HG02798 (cell line): ENCODE data around the gene PLA2G12A.
A peak's percentile ranks its signal among the peaks of the same experiment; 100 is the strongest.
"Not testable (repeated sequence)": the region's sequence is repeated elsewhere in the genome, so short reads cannot be mapped to it uniquely, and the experiment has no call there.

Experiments used
- ATAC-seq: cut with Tn5 transposase; IDR thresholded peaks from one replicate; pipeline ENCODE4 v1.9.1; 2021; ENCODE audit warnings: mild to moderate bottlenecking; ENCODE audit not compliant: unreplicated experiment, poor library complexity

Gene PLA2G12A

DNA sequence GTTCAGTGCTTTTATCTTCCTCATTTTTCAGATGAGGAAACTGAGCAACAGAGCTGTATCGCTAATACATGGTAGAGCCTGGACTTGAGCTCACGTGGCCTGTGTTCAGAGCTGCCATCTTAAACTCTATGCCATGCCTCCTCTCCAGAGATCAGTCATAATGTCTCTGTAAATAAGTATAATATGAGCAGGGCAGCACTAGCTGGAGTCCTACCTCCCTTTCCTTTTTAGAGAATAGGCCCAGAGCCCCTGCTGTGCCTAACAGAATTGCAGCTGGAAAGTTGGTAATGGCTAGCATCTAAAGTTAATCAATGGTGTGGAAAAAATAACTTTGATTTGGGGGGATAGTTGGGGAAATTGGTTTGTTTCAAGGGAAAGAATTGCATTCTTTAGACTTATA lies 47.0 kb downstream of the PLA2G12A start:
- ATAC-seq: no peak

DNA sequence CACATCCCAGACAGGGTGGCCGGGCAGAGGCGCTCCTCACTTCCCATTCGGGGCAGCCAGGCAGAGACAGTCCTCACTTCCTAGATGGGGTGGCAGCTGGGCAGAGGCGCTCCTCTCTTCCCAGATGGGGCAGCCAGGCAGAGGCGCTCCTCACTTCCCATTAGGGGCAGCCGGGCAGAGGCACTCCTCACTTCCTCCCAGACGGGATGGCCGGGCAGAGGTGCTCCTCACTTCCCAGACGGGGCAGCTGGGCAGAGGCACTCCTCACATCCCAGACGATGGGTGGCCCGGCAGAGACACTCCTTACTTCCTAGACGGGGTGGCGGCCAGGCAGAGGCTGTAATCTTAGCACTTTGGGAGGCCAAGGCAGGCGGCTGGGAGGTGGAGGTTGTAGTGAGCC lies 50.9 kb downstream of the PLA2G12A start:
- ATAC-seq: not testable (repeated sequence)

DNA sequence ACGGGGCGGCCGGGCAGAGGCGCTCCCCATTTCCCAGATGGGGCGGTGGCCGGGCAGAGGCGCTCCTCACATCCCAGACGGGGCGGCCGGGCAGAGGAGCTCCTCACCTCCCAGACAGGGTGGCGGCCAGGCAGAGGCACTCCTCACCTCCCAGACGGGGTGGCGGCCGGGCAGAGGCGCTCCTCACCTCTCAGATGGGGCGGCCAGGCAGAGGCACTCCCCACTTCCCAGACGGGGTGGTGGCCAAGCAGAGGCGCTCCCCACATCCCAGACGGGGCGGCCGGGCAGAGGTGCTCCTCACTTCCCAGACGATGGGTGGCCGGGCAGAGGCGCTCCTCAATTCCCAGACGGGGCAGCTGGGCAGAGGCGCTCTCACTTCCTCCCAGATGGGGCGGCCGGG lies 51.4 kb downstream of the PLA2G12A start:
- ATAC-seq: not testable (repeated sequence)

DNA sequence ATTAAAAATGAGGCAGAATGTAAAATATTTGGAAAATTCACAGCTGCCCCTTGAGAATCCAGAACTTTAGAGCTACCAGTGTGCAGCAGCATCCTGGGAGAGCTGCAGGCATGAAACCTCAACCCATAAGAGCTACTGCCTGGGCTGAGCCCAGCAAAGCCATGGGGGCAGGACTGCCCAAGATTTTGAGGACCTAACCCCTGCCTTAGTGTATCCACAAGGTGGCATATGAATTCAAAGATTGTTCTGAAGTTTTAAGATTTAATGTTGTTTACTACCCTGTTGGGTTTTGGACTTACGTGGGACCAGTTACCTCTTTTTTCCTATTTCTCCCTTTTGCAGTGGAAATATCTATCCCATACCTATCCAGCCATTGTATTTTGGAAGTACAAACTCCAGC lies 53.0 kb downstream of the PLA2G12A start:
- no peak for ATAC-seq

DNA sequence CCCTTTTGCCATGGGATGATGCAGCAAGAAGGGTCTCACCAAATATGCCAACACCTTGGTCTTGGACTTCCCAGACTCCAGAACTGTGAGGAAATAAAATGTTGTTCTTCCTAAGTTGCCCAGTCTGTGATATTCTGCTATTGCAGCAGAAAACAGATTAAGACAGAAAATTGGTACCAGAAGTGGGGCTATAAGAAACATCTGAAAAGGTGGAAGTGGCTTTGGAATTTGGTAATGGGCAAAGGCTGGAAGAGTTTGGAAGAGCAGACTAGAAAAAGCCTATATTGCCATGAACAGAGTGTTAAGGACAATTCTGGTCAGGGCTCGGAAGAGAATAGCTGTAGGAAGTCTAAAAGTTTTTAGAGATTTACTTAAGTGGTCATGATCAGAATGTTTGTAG lies 54.0 kb downstream of the PLA2G12A start:
- no peak for ATAC-seq

DNA sequence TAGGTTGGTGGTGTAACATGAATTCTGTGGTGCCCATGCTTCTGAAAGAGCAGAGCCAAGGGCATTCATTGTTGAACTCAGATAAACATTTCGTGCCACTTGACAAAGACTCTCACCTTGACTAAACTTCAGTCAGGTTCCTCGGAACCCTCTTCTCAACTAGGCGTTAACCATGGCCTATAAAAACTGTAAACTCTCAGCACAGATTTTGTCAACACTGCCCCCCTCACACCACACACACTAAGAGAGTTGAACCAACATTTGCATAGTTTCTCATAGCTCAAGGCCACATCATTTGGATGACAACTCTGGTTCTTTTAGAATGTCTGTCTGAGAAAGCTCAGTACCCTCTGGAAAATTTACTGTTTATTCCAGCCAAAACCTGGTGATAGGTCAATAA lies 54.7 kb downstream of the PLA2G12A start:
- peak; percentile 80 for ATAC-seq

DNA sequence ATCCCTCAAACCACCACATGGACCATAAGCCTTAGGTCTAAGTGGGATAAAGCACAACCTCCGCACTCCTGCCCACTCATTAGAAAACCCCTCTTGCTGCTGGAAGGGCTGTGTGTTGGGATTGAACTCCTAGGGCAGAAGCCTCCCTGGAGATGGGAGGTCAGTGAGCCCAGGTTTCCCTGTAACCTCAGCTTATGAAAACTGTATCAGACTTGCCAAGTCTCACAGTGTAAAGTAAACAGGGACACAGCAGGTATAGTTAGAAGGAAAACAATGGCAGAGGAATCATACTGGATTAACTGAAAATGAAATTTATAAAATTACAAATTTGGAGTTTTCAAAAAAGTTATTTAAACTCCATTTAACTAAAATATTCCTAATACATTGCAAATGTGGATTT lies 56.6 kb downstream of the PLA2G12A start:
- ATAC-seq: no peak

DNA sequence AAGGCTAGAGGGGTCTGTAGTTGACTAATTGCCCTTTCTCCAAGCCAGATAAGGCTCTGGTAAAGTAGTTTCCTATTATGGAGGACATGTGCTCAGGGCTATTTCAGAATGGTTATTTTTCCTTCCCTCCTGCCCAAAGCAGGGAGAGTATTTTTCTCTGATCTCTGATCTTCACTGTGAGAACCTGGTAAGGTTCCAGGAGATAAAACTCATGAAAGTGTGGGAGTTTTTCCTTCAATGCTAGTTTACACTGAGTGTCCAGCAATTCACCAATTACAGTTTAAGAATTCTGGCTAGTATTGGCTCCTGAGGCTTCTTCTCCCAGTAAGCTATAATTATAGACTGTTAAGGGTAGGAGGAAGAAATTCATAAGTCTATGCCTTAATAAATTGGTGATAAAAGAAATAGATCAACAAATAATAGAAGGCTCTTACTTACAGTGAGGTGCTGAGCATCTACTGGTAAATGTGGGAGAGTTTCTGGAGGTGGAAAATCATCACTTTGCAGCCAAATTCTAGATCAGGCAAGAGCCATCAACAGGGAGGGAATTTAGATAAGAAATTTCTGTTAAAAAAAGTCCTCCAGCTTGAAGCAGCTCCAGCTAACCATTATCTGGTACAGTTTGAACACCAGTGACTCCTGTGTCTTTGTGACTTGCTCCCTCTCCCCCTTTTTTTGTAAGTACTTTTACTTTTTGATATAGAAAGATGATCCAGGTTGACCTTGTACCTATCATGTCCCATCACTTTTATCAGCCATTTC lies 57.5 kb downstream of the PLA2G12A start:
- no peak for ATAC-seq

DNA sequence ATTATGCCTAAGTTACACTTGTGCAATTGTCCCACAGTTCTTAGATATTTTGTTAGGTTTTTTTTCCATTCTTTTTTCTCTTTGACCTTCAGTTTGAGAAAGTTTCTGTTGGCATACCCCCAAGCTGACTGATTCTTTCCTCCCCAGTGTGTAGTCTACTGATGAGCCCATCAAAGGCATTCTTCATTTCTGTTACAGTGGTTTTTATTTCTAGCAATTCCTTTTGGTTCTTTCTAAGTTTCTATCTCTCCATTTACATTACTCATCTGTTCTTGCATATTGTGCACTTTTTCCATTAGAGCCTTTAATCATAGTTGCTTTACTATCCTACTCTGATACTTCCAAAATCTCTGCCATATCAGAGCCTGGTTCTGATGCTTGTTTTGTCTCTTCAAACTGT lies 58.5 kb downstream of the PLA2G12A start:
- no peak for ATAC-seq

DNA sequence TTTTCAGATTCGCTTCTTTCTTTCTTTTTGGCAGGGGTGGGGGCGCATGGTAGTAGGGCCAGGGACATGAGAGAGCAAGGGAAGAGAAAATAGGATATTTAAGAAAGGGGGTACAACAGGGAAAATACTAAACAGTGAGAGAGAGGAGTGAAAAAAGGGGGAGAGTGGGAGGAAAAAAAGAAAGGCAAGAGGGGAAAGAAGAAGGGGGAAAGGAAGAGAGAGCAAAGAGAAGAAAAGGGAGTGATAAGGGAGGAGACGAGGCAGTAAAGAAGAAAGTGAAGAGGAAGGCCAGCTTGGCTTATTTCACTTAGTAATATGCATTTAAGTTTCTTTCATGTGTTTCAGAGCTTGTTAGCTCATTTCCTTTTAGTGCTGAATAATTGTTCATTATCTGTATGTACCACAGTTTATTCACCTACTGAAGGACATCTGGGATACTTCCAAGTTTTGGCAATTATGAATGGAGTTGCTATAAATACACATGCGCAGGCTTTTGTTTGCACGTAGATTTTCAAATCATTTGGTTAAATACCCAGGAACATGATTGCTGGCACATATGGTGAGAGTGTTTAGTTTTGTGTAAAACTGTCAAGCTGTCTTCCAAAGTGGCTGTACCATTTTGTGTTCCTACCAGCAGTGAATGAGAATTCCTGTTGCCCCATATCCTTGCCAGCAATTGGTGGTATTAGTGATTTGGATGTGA lies 63.9 kb downstream of the PLA2G12A start:
- ATAC-seq: no peak

DNA sequence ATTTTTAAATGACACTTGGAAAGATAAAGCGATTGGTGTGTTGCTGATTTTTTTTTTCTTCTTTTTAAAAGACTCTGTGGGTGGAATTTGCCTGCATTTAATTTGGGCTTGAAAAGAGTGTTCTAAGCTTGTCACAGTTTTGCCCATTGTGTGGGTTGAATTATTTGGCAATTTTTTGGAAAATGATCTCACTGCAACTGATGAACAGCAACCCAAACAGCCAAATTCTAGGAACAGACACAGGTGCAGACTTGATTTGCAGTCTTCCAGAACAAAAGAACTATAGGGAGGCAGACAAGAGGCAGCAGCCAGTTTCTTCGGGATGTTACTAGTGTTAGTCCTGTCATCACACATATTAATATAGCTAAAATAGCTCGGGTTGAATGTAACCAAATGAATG lies 67.1 kb downstream of the PLA2G12A start:
- no peak for ATAC-seq

DNA sequence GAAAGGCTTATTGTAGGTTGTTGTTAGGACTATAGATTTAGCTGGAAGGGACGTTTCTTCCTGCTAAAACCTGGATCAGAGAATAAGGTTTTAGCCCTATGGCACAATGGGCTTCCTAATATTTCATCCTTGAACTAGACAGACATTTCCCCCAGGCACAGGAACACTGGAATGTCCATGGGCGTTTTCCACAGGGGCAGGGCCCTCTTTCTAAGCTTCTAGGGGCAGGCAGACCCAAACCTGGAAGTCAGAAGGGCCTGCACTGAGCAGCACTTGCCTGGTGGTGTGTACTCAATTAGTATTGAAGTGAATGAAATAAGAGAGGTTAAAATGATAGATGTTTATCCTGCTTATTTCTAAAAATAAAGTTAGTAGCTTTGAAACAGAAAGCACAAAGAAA lies 67.8 kb downstream of the PLA2G12A start:
- no peak for ATAC-seq
